Forelimb muscle (tissue), 1 donor: ENCODE results near the gene OGFOD3. TPM values are rescaled to one million over a fixed set of nuclear protein-coding genes. Genes with fewer than 3 reads are reported as not detected.

ENCODE experiments used
- DNase-seq: peaks from one replicate; pipeline ENCODE4 v3.0.0-alpha.2; 2013; ENCODE audit warnings: low read depth
- polyA plus RNA-seq: library from polyadenylated mRNA; unstranded; fragments of 120-200 nt; gene quantifications from one replicate; pipeline ENCODE4 v1.2.1, GENCODE V29; 2013; ENCODE audit not compliant: insufficient read length

OGFOD3 gene
- polyA plus RNA-seq, 1 donor: 17.9 TPM

DNA sequence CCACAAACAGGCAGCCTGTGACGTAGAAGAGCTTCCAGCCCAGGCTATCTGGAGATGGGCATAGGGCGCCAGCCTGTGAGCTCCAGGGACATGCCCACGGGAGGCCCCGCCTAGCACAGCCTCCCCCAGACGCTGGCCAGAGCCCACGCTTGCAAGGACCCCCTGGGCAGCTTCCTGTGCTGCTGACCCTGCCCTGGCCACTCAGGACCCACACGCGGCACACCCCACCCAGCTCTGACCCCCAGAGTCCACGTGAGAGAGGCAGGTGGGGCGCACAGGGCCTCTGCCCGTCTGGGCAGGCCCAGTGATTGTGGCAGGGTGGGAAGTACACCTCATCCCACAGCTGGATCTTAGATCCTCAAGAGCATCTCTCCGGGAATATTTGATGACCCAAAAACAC, 28.3 kb upstream of the OGFOD3 start:
- DNase-seq: no peak

- no peak for DNase-seq
Observed at GRCh38 chr17:82446124-82446523, 27.7 kb upstream of the OGFOD3 start.

DNA sequence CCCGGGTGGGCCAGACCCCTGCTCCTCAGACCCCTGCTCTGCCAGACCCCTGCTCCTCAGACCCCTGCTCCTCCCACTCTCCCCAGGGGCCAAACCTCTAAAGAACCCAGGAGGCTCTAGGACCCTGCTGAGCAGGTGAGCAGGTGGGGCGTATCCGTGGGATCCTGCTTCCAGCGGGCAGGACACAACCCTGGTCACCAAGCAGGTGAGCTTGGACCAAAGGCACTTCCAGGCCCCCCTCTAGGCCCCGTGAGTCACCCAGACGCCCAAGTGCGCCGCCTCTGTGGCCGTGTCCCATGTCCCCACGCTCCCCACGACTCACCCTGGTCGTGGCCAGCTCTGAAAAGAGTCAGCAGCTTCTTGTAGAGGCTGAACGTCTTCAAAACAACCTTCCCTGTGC, 27.2 kb upstream of the OGFOD3 start:
- no peak for DNase-seq

DNA sequence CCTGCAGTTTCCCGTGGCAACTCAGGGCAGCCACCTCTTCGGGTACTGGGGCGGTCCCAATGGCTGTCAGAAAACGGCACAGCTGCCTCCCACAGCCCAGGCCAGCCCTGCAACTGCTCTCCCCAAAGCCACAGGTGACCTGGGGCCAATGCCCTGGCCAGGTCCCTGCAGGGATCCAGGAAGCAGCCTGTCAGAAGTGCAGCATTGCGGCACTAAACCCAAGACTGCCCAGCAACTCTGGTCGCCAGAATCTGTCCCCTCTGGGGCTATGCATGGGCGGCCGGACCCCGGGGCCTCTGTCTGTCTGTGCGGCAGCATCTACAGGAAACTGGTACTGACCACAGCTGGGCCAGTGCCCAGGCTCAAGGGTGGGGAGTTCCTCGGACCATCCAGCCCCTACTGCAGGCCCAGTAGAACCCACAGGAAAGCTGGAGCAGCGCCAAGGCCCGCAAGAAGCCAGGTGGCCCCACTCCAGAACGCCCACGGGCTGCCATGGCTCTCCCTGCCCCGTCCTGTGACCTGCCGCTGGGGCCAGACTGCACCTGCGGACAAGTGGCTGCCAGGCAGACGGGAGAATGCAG, 26.6 kb upstream of the OGFOD3 start:
- DNase-seq: no peak

DNA sequence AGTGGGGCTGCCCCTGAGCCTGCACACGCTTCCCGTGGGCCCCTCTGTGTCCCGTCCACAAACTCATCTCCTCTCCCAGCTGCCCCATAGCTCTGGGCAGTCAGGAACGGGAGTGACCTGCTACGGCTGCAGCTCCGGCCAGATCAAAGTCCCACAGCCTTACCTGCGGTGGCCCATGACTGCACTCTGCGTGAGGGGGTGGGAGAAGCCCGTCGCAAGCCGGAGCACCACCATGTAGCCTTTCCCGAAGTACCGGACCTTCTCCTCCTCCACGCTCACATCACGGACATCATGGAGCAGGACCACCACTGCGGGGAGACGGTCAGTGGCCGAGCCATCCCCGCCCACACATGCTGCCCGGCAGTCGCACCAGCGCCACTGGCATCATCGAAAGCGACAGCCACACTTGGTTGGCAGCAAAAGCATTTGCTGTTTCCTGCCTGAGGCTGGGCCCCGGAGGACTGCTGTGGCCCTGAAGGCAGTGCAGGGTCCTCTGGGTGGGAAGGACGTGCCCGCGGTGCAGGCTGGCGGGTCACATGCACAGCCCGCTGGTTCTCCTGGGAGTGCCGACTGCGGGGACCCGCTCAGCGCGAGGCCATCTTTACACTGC, 26.0 kb upstream of the OGFOD3 start:
- no peak for DNase-seq

- DNase-seq: no peak
Observed at GRCh38 chr17:82443465-82444283, 25.3 kb upstream of the OGFOD3 start.

GRCh38 chr17:82442643-82443464, 24.5 kb upstream of the OGFOD3 start:
- no peak for DNase-seq

DNA sequence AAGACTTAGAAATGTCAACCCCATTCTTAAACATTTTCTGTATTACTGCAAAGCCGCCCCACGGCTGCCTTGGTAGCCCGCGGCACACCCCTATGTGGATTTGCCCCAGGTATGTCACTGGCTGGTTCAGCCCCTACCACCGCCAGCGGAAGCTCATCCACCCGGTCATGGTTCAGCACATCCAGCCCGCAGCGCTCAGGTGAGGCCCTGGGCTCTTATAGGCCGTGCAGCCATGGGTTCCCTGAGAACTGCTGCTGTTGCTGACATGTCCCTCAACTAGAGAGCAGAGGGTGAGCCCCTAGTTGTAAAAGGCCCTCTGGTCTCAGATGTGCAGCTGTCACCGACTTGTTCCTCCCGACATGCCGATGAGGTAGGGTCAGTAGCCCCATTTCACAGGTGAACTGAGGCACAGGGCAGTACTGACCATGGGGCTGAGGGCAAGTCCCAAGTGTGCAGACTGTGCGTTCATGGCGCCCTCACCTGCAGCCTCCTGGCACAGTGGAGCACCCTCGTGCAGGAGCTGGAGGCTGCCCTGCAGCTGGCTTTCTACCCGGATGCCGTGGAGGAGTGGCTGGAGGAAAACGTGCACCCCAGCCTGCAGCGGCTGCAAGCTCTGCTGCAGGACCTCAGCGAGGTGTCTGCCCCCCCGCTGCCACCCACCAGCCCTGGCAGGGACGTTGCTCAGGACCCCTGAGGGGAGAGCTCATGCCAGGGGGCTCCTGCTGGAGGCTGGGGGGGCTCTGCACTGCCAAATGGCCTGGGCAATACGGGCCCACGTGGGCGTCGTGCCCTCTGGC, 23.5 kb upstream of the OGFOD3 start:
- no peak for DNase-seq

DNA sequence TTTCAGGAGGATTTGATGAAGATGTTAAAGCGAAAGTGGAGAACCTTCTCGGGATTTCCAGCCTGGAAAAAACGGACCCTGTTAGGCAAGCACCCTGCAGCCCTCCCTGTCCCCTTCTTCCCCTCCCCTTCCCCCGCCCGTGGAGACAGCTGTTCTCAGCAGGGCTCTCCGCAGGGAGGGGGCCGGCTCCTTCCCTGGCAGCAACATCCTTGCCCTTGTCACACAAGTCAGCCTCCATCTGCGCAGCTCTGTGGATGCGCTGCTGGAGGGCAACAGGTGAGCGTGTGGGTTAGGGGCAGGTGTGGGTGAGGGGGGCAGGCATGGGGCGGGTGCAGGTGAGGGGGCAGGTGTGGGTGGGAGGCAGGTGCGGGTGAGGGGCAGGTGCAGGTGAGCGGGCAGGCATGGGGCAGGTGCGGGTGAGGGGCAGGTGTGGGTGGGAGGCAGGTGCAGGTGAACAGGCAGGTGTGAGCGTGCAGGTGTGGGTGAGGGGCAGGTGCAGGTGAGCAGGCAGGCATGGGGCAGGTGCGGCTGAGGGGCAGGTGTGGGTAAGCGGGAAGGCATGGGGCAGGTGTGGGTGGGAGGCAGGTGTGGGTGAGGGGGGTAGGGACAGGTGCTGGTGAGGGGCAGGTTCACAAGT, 22.7 kb upstream of the OGFOD3 start:
- no peak for DNase-seq

GRCh38 chr17:82440469-82440981, 22.1 kb upstream of the OGFOD3 start:
- DNase-seq: no peak

DNA sequence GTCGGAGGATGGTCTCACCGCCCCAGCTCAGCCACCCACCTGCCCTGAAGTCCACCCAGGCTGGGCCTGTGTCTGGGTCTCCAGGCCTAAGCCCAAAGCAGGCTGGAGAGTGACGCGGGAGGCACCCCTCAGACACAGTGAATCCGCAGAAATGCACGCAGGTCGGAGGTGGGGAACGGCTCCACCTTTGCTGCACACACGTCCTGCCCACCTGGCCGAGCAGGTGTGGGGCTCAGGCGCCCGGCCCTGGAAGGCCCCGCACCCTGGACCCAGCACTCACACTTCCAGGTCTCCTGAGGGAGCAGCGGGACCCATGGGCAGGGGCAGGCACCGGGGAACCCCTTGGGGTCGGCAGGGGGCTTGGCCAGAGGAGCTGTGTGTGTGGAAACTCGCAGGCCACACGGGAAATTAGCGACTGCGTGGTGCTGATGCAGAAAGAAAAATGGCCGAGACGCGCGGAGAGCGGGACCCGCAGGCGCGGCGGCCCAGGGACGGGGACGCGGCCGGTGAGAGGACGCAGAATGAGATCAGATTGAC, 21.5 kb upstream of the OGFOD3 start:
- DNase-seq: no peak

DNA sequence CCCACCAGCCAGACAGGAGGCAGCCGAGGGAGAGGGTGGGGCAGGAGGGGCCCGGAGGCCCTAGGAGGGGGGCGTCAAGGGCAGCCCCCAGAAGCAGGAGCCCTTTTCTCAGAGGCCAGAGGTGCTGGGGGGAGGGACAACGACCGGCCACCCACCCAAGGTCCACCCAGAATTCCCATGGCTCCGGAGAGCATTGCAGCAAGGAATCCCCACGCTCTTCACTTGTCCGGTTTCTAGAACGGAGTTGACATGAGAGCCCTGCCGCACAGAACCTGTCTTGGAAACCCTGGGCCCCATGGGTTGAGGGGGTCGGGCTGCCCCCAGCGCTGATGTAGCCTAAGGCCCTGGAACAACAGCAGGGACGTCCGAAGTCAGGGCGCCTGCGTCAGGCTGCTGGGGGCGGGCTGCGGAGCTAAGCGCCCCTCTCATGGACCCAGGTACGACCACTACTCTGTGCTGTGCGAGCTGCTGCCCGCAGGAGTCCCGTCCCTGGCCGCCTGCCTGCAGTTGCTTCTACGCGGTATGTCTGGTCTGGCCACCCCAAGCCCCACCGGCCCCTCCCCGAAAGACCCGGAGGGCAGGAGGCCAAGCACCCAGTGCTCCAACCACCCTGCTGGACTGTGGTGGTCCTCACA, 20.9 kb upstream of the OGFOD3 start:
- DNase-seq: no peak

- DNase-seq: no peak
Observed at GRCh38 chr17:82438401-82439193, 20.2 kb upstream of the OGFOD3 start.

GRCh38 chr17:82437325-82437668, 18.9 kb upstream of the OGFOD3 start:
- DNase-seq: no peak

DNA sequence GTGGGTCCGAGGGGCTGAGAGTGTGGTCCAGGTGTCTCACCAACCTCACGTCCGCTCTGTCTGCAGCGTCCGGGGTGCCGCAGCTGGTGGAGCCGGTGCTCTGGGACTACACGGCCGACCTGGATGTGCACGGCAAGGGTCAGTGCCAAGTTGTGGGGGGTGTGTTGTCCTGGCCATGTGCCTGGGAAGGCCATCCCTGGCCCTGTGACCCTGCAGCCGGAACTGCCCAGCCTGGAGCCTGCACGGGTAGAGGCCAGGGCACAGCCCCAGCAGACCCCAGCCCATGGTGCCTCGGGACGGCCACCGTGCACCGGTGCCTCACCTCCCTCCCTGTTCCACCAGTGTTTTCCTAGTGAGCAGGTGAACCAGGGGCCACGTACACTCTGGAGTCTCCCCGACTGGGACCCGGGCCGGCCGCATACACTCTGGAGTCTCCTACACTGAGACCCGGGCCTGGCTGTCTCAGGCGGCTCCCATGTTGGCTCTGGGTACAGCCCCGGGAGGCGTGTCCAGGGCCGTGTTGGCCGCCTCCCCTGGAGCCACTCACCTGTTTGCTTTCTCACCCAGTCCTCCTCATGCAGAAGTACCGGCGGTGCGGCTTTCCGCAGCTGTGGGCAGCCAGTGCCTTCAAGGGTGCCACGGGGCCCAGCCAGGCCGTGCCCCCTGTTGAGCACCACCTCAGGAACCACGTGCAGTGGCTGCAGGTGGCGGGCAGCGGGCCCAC, 18.4 kb upstream of the OGFOD3 start:
- DNase-seq: no peak

DNA sequence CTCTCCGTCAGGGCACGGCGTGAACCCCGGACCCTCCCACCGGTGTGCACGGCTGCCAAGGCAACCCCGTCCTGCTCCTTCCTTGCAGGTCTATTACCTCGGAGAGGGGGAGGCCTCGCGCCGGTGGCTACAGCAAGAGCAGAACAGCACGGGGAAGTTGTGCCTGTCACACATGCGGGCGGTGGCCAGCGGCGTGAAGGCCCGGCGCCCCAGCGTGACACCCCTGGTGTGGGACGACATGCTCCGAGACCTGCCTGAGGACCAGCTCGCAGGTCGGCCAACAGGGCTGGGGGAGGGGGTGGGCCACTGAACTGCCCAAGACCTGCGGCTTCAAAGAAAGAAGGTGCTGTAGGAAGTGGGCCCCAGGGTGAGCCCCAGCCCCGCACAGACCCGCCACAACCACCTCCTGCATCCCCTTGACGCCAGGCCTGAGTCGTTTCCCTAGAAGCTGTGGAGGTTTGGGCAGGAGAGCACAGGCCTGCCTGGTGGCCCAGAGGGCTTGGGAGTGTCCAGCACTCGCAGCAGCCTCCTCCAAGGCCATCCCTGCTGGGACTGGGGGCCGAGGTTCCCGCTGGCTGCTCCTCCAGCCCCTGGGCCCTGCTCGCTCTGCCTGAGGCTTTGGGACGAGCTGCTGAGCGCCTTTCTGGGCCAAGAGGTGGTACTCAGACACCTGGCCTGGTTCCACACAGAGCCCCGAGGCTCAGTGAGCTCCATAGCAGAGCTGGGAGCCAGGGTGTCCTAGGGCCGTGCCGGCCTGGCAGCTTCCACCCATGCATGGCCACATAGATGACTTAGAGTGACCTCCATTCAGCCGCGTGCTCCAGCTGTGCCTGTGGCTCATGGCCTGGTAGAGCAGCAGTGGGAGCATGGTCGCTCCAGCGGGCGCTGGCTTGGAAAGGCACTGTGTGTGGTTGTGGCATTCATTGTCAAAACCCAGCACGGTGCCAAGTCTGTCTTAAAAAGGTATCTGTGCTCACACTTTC, 17.5 kb upstream of the OGFOD3 start:
- DNase-seq: no peak

- DNase-seq: no peak
Observed at GRCh38 chr17:82435103-82435502, 16.7 kb upstream of the OGFOD3 start.
